NCI-H2029 treated with DMSO at 0.1 percent for 48 hours (cell line): ENCODE data around the gene WNK2.

Experiments used
- DNase-seq: peaks from one replicate; lab custom pipeline; 2025; lab: John Stamatoyannopoulos, UW

The WNK2 gene

DNA sequence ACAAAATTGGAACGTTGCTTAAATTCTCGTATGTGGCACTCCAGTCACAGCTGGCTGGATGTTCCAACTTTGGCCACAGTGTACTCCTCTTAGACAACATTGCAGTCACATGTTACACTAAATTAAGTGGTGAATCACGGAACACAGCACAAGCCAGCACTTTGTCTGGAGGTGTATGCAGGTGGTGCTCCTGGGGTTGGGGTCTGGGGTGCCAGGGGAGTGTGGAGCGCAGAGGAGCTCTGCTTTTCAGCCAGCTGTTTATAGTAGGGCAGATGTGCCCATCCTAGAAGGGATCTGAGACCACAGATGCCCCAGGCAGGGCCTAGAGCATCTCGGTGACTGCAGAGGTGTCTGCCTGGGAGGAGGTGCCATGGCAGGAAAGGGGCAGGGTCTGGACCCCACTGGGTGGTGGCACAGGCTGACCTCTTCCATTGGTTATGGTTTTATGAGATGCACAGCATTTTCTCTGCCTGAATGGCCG is 82.6 kb downstream of the WNK2 start:
- no peak for DNase-seq

DNA sequence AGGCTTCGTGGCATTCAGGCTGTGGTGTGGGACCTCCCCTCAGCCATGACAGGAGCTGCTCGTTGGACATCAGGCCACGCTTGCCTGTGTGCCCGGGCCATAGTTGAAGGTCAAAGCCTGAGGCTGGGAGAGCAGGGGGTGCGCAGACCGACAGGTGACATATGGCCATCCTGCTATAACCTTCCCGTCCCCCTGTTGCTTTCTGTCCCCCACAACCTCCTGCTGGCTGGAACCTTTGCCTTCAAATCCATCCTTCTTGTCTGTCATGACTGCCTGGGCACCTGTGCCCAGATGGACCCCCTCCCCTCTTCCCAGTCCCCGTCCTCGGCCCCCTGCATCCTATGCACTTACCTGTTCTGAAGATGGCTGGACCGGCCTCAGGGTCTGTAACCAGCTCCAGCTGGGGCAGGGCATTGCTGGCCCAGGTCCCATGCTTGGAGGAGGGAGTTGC is 83.2 kb downstream of the WNK2 start:
- no peak for DNase-seq

DNA sequence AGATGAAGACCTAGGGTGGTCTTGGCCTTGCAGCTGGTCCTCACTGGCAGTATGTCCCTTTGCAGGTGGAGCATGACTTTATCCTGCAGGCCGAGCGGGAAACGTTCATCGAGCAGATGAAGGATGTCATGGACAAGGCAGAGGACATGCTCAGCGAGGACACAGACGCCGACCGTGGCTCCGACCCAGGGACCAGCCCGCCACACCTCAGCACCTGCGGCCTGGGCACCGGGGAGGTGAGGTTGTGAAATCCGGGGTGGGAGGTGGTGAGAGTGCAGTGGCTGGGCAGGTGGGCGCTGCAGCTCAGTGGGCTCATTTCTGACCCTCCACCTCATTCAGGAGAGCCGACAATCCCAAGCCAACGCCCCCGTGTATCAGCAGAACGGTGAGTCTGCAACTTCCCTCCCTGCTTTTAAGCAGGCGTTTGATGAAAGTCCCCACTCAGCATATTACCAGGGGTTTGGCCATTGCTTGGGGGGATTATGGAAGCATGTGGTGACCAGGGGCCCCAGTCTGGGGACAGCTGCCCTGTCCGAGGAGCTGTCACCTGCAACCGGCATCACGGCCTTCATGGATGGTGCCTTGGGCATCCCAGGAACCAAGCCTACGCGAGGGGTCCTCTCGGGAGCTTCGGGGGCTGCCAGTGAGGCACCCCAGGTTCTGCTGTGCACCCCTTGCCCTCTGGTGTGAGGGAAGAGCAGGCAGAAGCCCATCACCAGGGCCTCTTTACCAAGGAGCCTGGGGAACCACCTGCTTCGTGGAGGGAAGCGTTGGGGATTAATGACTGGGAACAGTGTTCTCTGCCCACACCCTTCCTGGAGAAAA is 84.0 kb downstream of the WNK2 start:
- no peak for DNase-seq

GRCh38 chr9:93268551-93269314 is 84.8 kb downstream of the WNK2 start:
- DNase-seq: peak; percentile 78

DNA sequence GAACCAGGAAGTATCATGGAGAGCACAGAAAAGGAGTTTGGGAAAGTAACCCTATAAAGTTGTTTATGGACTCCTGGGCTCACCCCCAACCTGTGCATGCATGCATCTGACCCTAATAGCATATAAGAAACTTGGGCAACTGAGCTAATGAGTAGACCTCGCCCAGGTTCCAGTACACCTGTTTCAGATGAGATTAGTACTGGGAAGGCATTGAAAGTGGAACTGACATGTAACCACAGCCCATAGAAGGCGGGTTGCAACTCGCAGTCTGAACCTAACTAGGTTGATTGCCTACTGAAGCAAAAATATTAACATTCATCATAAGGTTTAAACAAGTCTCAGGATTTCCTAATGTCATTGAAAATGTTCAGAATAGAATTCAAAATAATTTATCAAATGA is 87.0 kb downstream of the WNK2 start:
- no peak for DNase-seq

DNA sequence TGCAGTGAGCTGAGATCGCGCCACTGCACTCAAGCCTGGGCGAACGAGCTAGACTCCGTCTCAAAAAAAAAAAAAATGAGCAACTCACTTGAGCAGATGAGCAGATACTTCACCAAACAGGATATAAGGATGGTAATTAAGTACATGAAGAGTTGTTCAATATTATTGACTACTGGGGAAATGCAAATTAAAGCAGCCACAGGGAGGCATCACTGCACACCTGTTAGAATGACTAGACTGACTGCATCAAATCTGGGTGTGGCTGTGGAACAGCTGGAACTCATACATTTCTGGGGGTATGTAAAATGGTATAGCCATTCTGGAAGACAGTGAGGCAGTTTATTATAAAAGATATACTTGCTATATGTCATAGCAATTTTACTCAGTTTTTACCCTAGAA is 93.0 kb downstream of the WNK2 start:
- no peak for DNase-seq

- no peak for DNase-seq
Measured at GRCh38 chr9:93278144-93278543, 94.2 kb downstream of the WNK2 start.

GRCh38 chr9:93280661-93281259 is 96.8 kb downstream of the WNK2 start:
- no peak for DNase-seq

- DNase-seq: peak; percentile 84
Measured at GRCh38 chr9:93286252-93287188, 102.6 kb downstream of the WNK2 start.

DNA sequence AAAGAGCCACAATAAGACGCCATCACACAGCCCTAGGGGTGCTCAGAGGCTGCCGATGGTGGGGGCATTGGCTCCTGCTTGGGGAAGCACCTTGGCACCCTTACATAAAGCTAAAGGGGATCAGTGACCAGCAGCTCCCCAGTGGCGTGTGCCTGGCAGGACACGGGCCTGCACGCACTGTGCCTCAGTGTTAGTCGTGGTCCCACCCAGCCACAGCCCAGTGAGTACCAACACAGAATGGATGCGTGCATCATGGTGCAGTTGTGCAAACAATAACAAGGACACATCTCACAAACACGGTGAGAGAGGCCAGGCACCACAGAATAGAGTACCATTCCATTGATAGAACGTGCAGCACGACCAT is 103.2 kb downstream of the WNK2 start:
- no peak for DNase-seq

DNA sequence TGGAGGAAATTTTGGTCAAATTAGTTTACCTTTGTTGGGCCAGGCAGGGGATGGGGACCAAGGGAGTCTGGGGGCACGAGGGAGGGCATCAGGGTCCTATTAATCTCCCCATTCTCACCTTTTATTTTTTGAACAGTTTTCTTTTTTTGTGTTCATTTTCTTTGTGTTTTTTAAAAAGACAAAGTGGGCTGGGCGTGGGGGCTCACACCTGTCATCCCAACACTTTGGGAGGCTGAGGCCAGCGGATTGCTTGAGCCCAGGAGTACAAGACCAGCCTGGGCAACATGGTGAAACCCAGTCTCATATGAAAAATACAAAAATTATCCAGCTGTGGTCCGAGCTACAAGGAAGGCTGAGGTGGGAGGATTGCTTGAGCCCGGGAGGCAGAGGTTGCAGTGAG is 103.7 kb downstream of the WNK2 start:
- DNase-seq: no peak

DNA sequence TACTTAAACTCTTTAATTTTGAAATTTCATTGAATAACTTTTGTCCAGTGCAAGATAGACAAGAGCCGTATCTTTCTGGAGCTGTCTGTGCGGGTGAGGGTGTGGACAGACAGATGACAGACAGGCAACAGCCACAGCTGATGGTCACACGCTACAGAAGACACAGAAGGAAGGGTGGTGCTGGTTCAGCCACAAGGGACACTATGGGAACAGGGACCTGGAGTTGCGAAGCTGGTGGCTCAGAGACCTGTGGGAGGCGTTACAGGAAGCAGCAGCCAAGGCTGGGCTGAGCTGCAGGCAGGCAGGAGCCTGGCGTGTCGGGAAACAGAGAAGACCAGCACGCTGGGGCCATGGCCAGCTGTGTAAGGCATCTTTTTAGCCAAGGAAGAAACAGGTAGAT is 104.4 kb downstream of the WNK2 start:
- DNase-seq: no peak

- DNase-seq: no peak
Measured at GRCh38 chr9:93288891-93289883, 105.2 kb downstream of the WNK2 start.

DNA sequence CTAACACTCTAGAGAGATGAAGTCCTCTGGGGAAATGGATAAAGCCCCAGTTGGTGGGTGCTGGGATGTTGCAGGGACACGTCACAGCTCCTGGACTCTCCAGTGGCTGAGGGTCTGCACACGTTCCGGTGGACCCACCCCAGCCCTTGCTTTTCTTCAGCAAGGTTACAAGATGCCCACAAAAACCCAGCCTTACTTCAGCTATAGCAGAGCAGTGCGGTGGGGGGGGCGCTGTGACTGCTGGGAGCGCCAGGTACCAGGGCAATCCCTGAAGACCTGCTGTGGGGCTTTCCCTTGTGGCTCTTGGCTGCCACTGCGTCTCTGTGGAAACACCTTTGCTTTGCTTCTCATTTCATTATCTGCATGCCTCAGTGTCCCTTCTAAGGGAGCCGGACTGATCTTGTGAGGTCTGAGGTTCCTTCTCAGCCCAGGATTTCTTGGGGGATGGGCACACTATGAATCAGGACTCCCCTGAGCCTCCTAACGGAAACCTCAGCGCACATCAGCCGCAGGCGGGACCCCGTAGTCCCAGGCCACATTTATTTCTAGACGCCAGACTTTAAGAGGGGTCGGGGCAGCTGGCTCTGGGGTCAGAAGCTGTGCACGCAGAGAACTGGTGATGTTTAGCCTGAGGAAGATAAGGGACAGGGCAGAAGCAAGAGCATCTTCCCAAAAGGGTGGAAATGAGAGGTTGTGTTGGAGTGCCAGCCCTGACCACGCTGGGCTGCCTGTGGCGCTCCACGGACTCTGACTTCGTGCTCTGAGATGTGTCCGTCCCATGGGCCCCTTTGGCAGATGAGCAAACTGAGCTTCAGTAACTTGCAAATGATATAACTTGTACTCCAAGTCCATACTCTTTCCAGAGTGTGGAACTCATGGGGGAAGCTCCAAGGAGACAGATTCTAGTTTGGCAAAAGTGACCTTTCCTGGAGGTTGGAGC is 106.8 kb downstream of the WNK2 start:
- DNase-seq: no peak

GRCh38 chr9:93291536-93292287 is 107.8 kb downstream of the WNK2 start:
- DNase-seq: no peak

- no peak for DNase-seq
Measured at GRCh38 chr9:93292288-93292615, 108.3 kb downstream of the WNK2 start.

GRCh38 chr9:93292664-93293328 is 108.9 kb downstream of the WNK2 start:
- DNase-seq: no peak

- no peak for DNase-seq
Measured at GRCh38 chr9:93294011-93294410, 110.1 kb downstream of the WNK2 start.
